ENCODE measurements around the gene PTCD1. TPM values are rescaled to one million over a fixed set of nuclear protein-coding genes. Genes with fewer than 3 reads are reported as not detected.

Gene PTCD1
- total RNA-seq, 1 donor, result 8.2 TPM

GRCh38 chr7:99469381-99470065 is 30.9 kb upstream of the PTCD1 start:
- peak; percentile 9 for DNase-seq (ENCODE audit: low read depth)
- H3K4me3 ChIP-seq (ENCODE audit: low read depth, low read length), result no peak overlapping the region
- no peak for TF ChIP-seq CTCF (IDR thresholded peaks at IDR 0.05; ENCODE audit: insufficient read depth, low read depth, low read length)

GRCh38 chr7:99468336-99468918 is 29.8 kb upstream of the PTCD1 start:
- no peak overlapping the region for H3K4me3 ChIP-seq (ENCODE audit: low read depth, low read length)
- TF ChIP-seq CTCF (IDR thresholded peaks at IDR 0.05; ENCODE audit: insufficient read depth, low read depth, low read length), result no peak
- no peak for DNase-seq (ENCODE audit: low read depth)

GRCh38 chr7:99465421-99465768 is 26.8 kb upstream of the PTCD1 start:
- peak overlapping the region; percentile 96 for H3K4me3 ChIP-seq (ENCODE audit: low read depth, low read length)
- TF ChIP-seq CTCF (IDR thresholded peaks at IDR 0.05; ENCODE audit: insufficient read depth, low read depth, low read length), result no peak
- DNase-seq (ENCODE audit: low read depth), result no peak

- no peak for DNase-seq (ENCODE audit: low read depth)
- no peak overlapping the region for H3K4me3 ChIP-seq (ENCODE audit: low read depth, low read length)
- no peak for TF ChIP-seq CTCF (IDR thresholded peaks at IDR 0.05; ENCODE audit: insufficient read depth, low read depth, low read length)
Measured at GRCh38 chr7:99461221-99461620, 22.6 kb upstream of the PTCD1 start.

GRCh38 chr7:99460651-99461050 is 22.1 kb upstream of the PTCD1 start:
- DNase-seq (ENCODE audit: low read depth), result no peak
- H3K4me3 ChIP-seq (ENCODE audit: low read depth, low read length), result no peak overlapping the region
- no peak for TF ChIP-seq CTCF (IDR thresholded peaks at IDR 0.05; ENCODE audit: insufficient read depth, low read depth, low read length)

- peak; percentile 42 for TF ChIP-seq CTCF (IDR thresholded peaks at IDR 0.05; ENCODE audit: insufficient read depth, low read depth, low read length)
- H3K4me3 ChIP-seq (ENCODE audit: low read depth, low read length), result no peak overlapping the region
- no peak for DNase-seq (ENCODE audit: low read depth)
Measured at GRCh38 chr7:99459087-99459486, 20.5 kb upstream of the PTCD1 start.

Measured in fibroblast of villous mesenchyme (primary cell).